CD4-positive, alpha-beta T cell treated with Interleukin-2 at 100 ng/mL for 4 hours (primary cell): Measurements from ENCODE around the gene WDR1.

ENCODE experiments used
- DNase-seq: peaks from one replicate; pipeline ENCODE4 v3.0.0-alpha.2; 2020; ENCODE audit warnings: low spot score

WDR1 gene

GRCh38 chr4:10036807-10037342 lies 79.7 kb downstream of the WDR1 start:
- DNase-seq, result no peak

GRCh38 chr4:10035130-10035529 lies 81.5 kb downstream of the WDR1 start:
- no peak for DNase-seq

- no peak for DNase-seq
Measured at GRCh38 chr4:10034612-10035104, 81.9 kb downstream of the WDR1 start.

- no peak for DNase-seq
Measured at GRCh38 chr4:10034136-10034535, 82.5 kb downstream of the WDR1 start.

- DNase-seq, result no peak
Measured at GRCh38 chr4:10033191-10033881, 83.3 kb downstream of the WDR1 start.

GRCh38 chr4:10032625-10033024 lies 84.0 kb downstream of the WDR1 start:
- DNase-seq, result no peak

- DNase-seq, result no peak
Measured at GRCh38 chr4:10031668-10032590, 84.7 kb downstream of the WDR1 start.

- DNase-seq, result no peak
Measured at GRCh38 chr4:10030972-10031667, 85.5 kb downstream of the WDR1 start.

- DNase-seq, result no peak
Measured at GRCh38 chr4:10029403-10029802, 87.2 kb downstream of the WDR1 start.

GRCh38 chr4:10028910-10029309 lies 87.7 kb downstream of the WDR1 start:
- DNase-seq, result no peak

- DNase-seq, result no peak
Measured at GRCh38 chr4:10026485-10026884, 90.1 kb downstream of the WDR1 start.

- no peak for DNase-seq
Measured at GRCh38 chr4:10025230-10025806, 91.3 kb downstream of the WDR1 start.
